ENCODE results near the gene TOX3.

The TOX3 gene

DNA sequence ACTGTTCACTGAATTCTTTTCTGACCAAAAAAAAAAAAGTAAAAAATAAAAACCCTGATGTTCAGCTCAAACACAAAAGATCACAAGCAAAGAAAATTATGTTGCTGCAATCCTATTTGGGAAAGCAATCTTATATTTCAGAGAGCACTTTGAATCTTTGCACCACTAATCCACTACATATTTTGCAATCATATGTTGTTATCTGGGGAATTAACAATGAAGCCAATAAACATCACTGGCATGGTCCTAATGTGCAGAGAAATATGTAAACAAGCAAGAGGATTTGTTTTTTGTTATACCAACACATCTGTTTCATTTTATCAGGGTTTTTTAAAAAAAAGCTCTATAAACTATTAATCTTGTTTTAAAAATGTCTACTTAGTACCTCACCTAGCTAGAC is 84.1 kb downstream of the TOX3 start:
- no peak overlapping the region for H3K4me3 ChIP-seq (ENCODE audit: low read length in 2 of 2)
- H3K27me3 ChIP-seq (ENCODE audit: control insufficient read depth in 2 of 2, insufficient read depth in 2 of 2, low read length in 2 of 2), result no peaks in the 10 kb centered on the region
- no peaks in the 10 kb centered on the region for H3K9me3 ChIP-seq (ENCODE audit: control insufficient read depth in 2 of 2, low read length in 2 of 2)
- no peak overlapping the region for H3K27ac ChIP-seq (ENCODE audit: low read depth in 2 of 2, low read length in 2 of 2)
- no peaks in the 10 kb centered on the region for H3K4me1 ChIP-seq (ENCODE audit: control insufficient read depth in 2 of 2, insufficient read depth in 2 of 2, low read length in 2 of 2)
- no peak overlapping the region for H3K9ac ChIP-seq (ENCODE audit: low read depth in 1 of 2, low read length in 2 of 2)
- peaks cover 0 to 4% of the 10 kb centered on the region in 2 donors for H3K36me3 ChIP-seq (ENCODE audit: control insufficient read depth in 2 of 2, insufficient read depth in 2 of 2, low read length in 2 of 2)

GRCh38 chr16:52460639-52461178 is 86.2 kb downstream of the TOX3 start:
- Histone ChIP-seq H3K4me3 (ENCODE audit: low read length in 2 of 2) (no peak overlapping the region), H3K36me3 (ENCODE audit: control insufficient read depth in 2 of 2, insufficient read depth in 2 of 2, low read length in 2 of 2) (peaks cover 0 to 4% of the 10 kb centered on the region in 2 donors), H3K27me3 (ENCODE audit: control insufficient read depth in 2 of 2, insufficient read depth in 2 of 2, low read length in 2 of 2) (no peaks in the 10 kb centered on the region)

DNA sequence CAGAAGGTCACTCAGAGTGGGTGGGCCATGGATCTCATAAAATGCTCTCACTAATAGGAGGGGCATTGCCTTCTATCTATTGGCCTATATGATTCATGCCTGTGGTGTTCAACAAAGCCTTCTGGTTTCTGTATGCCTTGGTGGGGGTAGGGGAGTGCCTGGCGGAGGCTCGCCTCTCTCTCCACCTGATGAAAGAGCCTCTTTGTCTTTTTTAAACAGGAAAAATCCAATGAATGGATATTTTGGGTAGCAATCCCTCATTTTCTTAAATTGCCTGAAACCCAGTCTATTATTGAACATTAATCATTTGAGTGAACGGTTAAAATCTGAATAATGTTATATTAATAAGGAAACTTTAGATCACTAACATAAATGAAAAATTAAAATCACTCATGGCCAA is 90.6 kb downstream of the TOX3 start:
- H3K9ac ChIP-seq (ENCODE audit: low read depth in 1 of 2, low read length in 2 of 2), result no peak overlapping the region
- no peak overlapping the region for H3K4me3 ChIP-seq (ENCODE audit: low read length in 2 of 2)
- no peaks in the 10 kb centered on the region for H3K9me3 ChIP-seq (ENCODE audit: control insufficient read depth in 2 of 2, low read length in 2 of 2)
- H3K27ac ChIP-seq (ENCODE audit: low read depth in 2 of 2, low read length in 2 of 2), result peak overlapping the region in 1 of 2 donors; percentile 1
- H3K4me1 ChIP-seq (ENCODE audit: control insufficient read depth in 2 of 2, insufficient read depth in 2 of 2, low read length in 2 of 2), result peaks cover 11 to 23% of the 10 kb centered on the region in 2 donors
- H3K27me3 ChIP-seq (ENCODE audit: control insufficient read depth in 2 of 2, insufficient read depth in 2 of 2, low read length in 2 of 2), result no peaks in the 10 kb centered on the region
- H3K36me3 ChIP-seq (ENCODE audit: control insufficient read depth in 2 of 2, insufficient read depth in 2 of 2, low read length in 2 of 2), result no peaks in the 10 kb centered on the region

More at GRCh38 chr16:52460639-52461178, 86.2 kb downstream of the TOX3 start:
- H3K9ac ChIP-seq (ENCODE audit: low read depth in 1 of 2, low read length in 2 of 2), result no peak overlapping the region
- H3K27ac ChIP-seq (ENCODE audit: low read depth in 2 of 2, low read length in 2 of 2), result no peak overlapping the region
- H3K4me1 ChIP-seq (ENCODE audit: control insufficient read depth in 2 of 2, insufficient read depth in 2 of 2, low read length in 2 of 2), result peaks cover 0 to 4% of the 10 kb centered on the region in 2 donors
- no peaks in the 10 kb centered on the region for H3K9me3 ChIP-seq (ENCODE audit: control insufficient read depth in 2 of 2, low read length in 2 of 2)

GRCh38 chr16:52455549-52456277 is 91.2 kb downstream of the TOX3 start:
- Histone ChIP-seq H3K4me1 (ENCODE audit: control insufficient read depth in 2 of 2, insufficient read depth in 2 of 2, low read length in 2 of 2) (peaks cover 11 to 23% of the 10 kb centered on the region in 2 donors), H3K9me3 (ENCODE audit: control insufficient read depth in 2 of 2, low read length in 2 of 2) (no peaks in the 10 kb centered on the region), H3K27ac (ENCODE audit: low read depth in 2 of 2, low read length in 2 of 2) (peak overlapping the region in 1 of 2 donors; percentile 49), H3K9ac (ENCODE audit: low read depth in 1 of 2, low read length in 2 of 2) (no peak overlapping the region), H3K27me3 (ENCODE audit: control insufficient read depth in 2 of 2, insufficient read depth in 2 of 2, low read length in 2 of 2) (no peaks in the 10 kb centered on the region), H3K4me3 (ENCODE audit: low read length in 2 of 2) (no peak overlapping the region), H3K36me3 (ENCODE audit: control insufficient read depth in 2 of 2, insufficient read depth in 2 of 2, low read length in 2 of 2) (no peaks in the 10 kb centered on the region)

DNA sequence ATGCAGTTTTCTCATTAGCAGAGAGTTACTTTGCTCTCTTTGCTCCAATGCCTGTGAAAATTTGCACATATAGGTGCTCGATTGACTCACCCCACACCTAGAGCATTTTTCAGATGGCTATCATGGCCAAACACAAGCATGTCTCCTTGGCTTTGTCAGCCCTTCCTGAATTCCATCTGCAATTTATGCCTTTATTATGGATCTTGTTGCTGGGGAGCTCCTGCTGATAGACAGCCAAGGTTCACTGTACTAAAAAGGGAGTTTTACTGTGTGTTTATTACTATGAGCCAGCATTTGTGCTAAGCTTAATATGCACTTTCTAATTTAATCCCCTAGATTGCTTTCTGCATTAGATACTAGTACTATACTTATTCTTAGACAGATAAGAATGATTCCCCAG is 93.3 kb downstream of the TOX3 start:
- Histone ChIP-seq H3K27me3 (ENCODE audit: control insufficient read depth in 2 of 2, insufficient read depth in 2 of 2, low read length in 2 of 2) (no peaks in the 10 kb centered on the region), H3K9me3 (ENCODE audit: control insufficient read depth in 2 of 2, low read length in 2 of 2) (no peaks in the 10 kb centered on the region), H3K9ac (ENCODE audit: low read depth in 1 of 2, low read length in 2 of 2) (peak overlapping the region in 1 of 2 donors; percentile 22), H3K27ac (ENCODE audit: low read depth in 2 of 2, low read length in 2 of 2) (peak overlapping the region; percentile 59 to 64), H3K4me1 (ENCODE audit: control insufficient read depth in 2 of 2, insufficient read depth in 2 of 2, low read length in 2 of 2) (peaks cover 11 to 23% of the 10 kb centered on the region in 2 donors), H3K36me3 (ENCODE audit: control insufficient read depth in 2 of 2, insufficient read depth in 2 of 2, low read length in 2 of 2) (peaks cover 8 to 9% of the 10 kb centered on the region in 2 donors), H3K4me3 (ENCODE audit: low read length in 2 of 2) (no peak overlapping the region)

- H3K4me3 ChIP-seq (ENCODE audit: low read length in 2 of 2), result no peak overlapping the region
- no peaks in the 10 kb centered on the region for H3K27me3 ChIP-seq (ENCODE audit: control insufficient read depth in 2 of 2, insufficient read depth in 2 of 2, low read length in 2 of 2)
- peaks cover 11 to 23% of the 10 kb centered on the region in 2 donors for H3K4me1 ChIP-seq (ENCODE audit: control insufficient read depth in 2 of 2, insufficient read depth in 2 of 2, low read length in 2 of 2)
- H3K27ac ChIP-seq (ENCODE audit: low read depth in 2 of 2, low read length in 2 of 2), result peak overlapping the region; percentile 39 to 49
- H3K9me3 ChIP-seq (ENCODE audit: control insufficient read depth in 2 of 2, low read length in 2 of 2), result no peaks in the 10 kb centered on the region
- H3K36me3 ChIP-seq (ENCODE audit: control insufficient read depth in 2 of 2, insufficient read depth in 2 of 2, low read length in 2 of 2), result peaks cover 9 to 13% of the 10 kb centered on the region in 2 donors
- H3K9ac ChIP-seq (ENCODE audit: low read depth in 1 of 2, low read length in 2 of 2), result no peak overlapping the region
Measured at GRCh38 chr16:52451971-52452421, 94.9 kb downstream of the TOX3 start.

- no peaks in the 10 kb centered on the region for H3K27me3 ChIP-seq (ENCODE audit: control insufficient read depth in 2 of 2, insufficient read depth in 2 of 2, low read length in 2 of 2)
- H3K4me3 ChIP-seq (ENCODE audit: low read length in 2 of 2), result no peak overlapping the region
- H3K36me3 ChIP-seq (ENCODE audit: control insufficient read depth in 2 of 2, insufficient read depth in 2 of 2, low read length in 2 of 2), result peaks cover 11 to 15% of the 10 kb centered on the region in 2 donors
- H3K4me1 ChIP-seq (ENCODE audit: control insufficient read depth in 2 of 2, insufficient read depth in 2 of 2, low read length in 2 of 2), result peaks cover 11 to 19% of the 10 kb centered on the region in 2 donors
- no peak overlapping the region for H3K9ac ChIP-seq (ENCODE audit: low read depth in 1 of 2, low read length in 2 of 2)
- H3K9me3 ChIP-seq (ENCODE audit: control insufficient read depth in 2 of 2, low read length in 2 of 2), result no peaks in the 10 kb centered on the region
- H3K27ac ChIP-seq (ENCODE audit: low read depth in 2 of 2, low read length in 2 of 2), result no peak overlapping the region
Measured at GRCh38 chr16:52450916-52451315, 96.0 kb downstream of the TOX3 start.

GRCh38 chr16:52450241-52450640 is 96.7 kb downstream of the TOX3 start:
- Histone ChIP-seq H3K9ac (ENCODE audit: low read depth in 1 of 2, low read length in 2 of 2) (no peak overlapping the region), H3K4me1 (ENCODE audit: control insufficient read depth in 2 of 2, insufficient read depth in 2 of 2, low read length in 2 of 2) (peaks cover 11 to 15% of the 10 kb centered on the region in 2 donors), H3K9me3 (ENCODE audit: control insufficient read depth in 2 of 2, low read length in 2 of 2) (no peaks in the 10 kb centered on the region), H3K27me3 (ENCODE audit: control insufficient read depth in 2 of 2, insufficient read depth in 2 of 2, low read length in 2 of 2) (no peaks in the 10 kb centered on the region), H3K4me3 (ENCODE audit: low read length in 2 of 2) (no peak overlapping the region), H3K27ac (ENCODE audit: low read depth in 2 of 2, low read length in 2 of 2) (no peak overlapping the region), H3K36me3 (ENCODE audit: control insufficient read depth in 2 of 2, insufficient read depth in 2 of 2, low read length in 2 of 2) (peaks cover 16 to 18% of the 10 kb centered on the region in 2 donors)

GRCh38 chr16:52446080-52446479 is 100.9 kb downstream of the TOX3 start:
- Histone ChIP-seq H3K4me1 (ENCODE audit: control insufficient read depth in 2 of 2, insufficient read depth in 2 of 2, low read length in 2 of 2) (peaks cover 0 to 4% of the 10 kb centered on the region in 2 donors), H3K4me3 (ENCODE audit: low read length in 2 of 2) (no peak overlapping the region), H3K27ac (ENCODE audit: low read depth in 2 of 2, low read length in 2 of 2) (no peak overlapping the region), H3K9me3 (ENCODE audit: control insufficient read depth in 2 of 2, low read length in 2 of 2) (no peaks in the 10 kb centered on the region), H3K36me3 (ENCODE audit: control insufficient read depth in 2 of 2, insufficient read depth in 2 of 2, low read length in 2 of 2) (peaks cover 22 to 27% of the 10 kb centered on the region in 2 donors), H3K9ac (ENCODE audit: low read depth in 1 of 2, low read length in 2 of 2) (no peak overlapping the region), H3K27me3 (ENCODE audit: control insufficient read depth in 2 of 2, insufficient read depth in 2 of 2, low read length in 2 of 2) (no peaks in the 10 kb centered on the region)

GRCh38 chr16:52441886-52442285 is 105.1 kb downstream of the TOX3 start:
- Histone ChIP-seq H3K9me3 (ENCODE audit: control insufficient read depth in 2 of 2, low read length in 2 of 2) (no peaks in the 10 kb centered on the region), H3K36me3 (ENCODE audit: control insufficient read depth in 2 of 2, insufficient read depth in 2 of 2, low read length in 2 of 2) (peaks cover 23 to 28% of the 10 kb centered on the region in 2 donors), H3K4me3 (ENCODE audit: low read length in 2 of 2) (no peak overlapping the region), H3K27me3 (ENCODE audit: control insufficient read depth in 2 of 2, insufficient read depth in 2 of 2, low read length in 2 of 2) (no peaks in the 10 kb centered on the region), H3K27ac (ENCODE audit: low read depth in 2 of 2, low read length in 2 of 2) (no peak overlapping the region), H3K4me1 (ENCODE audit: control insufficient read depth in 2 of 2, insufficient read depth in 2 of 2, low read length in 2 of 2) (peaks cover 0 to 4% of the 10 kb centered on the region in 2 donors), H3K9ac (ENCODE audit: low read depth in 1 of 2, low read length in 2 of 2) (no peak overlapping the region)

Measured in mucosa of rectum (tissue), 2 donors.